Effector memory CD8-positive, alpha-beta T cell (primary cell): Measurements from ENCODE around the gene SYTL1.
"Not testable (repeated sequence)": the region's sequence is repeated elsewhere in the genome, so short reads cannot be mapped to it uniquely, and the experiment has no call there.

Experiments
- ATAC-seq: fragments of 150-1000 bp; cut with Tn5 transposase; replicated peaks from 2 replicates; pipeline ENCODE4 v1.10.0; 2021; ENCODE audit warnings: mild to moderate bottlenecking, moderate library complexity
- DNase-seq, 3 experiments: peaks; one replicate each; pipeline ENCODE4 v3.0.0; 2021
- H3K27ac Mint-ChIP-seq, 2 donors: one replicate each; pipeline ENCODE4 v1.8.0; 2022; ENCODE audit warnings: mild to moderate bottlenecking in 2 of 2, mixed read lengths in 2 of 2, moderate library complexity in 2 of 2
- H3K27me3 Mint-ChIP-seq, 2 donors: one replicate each; pipeline ENCODE4 v1.8.0; 2022; ENCODE audit warnings: mixed read lengths in 2 of 2
- H3K36me3 Mint-ChIP-seq: one replicate; pipeline ENCODE4 v1.8.0; 2022; ENCODE audit warnings: mild to moderate bottlenecking, moderate library complexity, mixed read lengths; ENCODE audit not compliant: insufficient read depth
- H3K4me1 Mint-ChIP-seq, 2 donors: one replicate each; pipeline ENCODE4 v1.8.0; 2022; ENCODE audit warnings: low read depth in 2 of 2, mixed read lengths in 2 of 2
- H3K4me3 Mint-ChIP-seq, 2 donors: one replicate each; pipeline ENCODE4 v1.8.0; 2022; ENCODE audit warnings: mild to moderate bottlenecking in 2 of 2, mixed read lengths in 2 of 2, moderate library complexity in 2 of 2
- H3K9me3 Mint-ChIP-seq, 2 donors: one replicate each; pipeline ENCODE4 v1.8.0; 2022; ENCODE audit warnings: mixed read lengths in 2 of 2

The SYTL1 gene

DNA sequence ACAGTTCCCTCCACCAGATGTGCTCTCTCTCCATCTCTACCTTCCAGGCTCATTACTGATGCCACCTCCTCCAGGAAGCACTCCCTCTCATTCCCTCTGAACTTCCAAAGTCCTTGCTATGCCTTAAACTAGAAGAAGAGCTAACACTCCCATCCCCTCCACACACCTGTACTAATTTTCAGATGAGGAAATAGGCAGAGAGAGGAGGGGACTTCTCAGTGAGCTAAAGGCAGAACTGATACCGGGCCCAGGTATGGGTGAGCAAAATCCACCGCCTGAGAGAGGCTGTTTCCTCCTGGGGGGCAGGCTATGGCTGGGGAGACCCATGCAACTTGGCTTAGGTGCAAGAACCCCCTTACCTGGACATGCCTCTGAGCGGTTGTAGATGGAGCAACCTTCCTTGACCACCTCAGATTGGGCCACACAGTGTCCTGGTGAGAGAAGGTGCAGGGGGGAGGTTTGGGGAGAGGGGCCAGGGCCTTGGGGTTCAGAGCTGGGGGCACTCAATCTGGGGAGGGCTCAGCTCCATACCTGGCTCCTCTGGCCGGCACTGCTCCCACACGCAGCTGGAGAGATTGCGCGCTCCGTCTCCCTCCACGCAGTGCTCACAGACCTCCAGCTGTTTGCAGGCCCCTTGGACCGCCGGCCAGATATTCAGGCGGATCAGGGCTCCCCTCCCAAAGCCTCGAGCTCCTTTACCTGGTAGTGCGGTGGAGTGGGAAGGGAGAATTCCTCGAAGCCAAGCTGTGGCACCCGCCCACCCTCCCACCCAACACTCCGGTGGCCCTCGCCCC is 40.3 kb downstream of the SYTL1 start:
- H3K36me3 Mint-ChIP-seq = peaks cover 3% of the 10 kb centered on the region
- no peaks in the 10 kb centered on the region for H3K9me3 Mint-ChIP-seq
- no peak overlapping the region for H3K4me3 Mint-ChIP-seq
- H3K27ac Mint-ChIP-seq = peak overlapping the region in 1 of 2 donors; percentile 3
- peaks cover 0 to 2% of the 10 kb centered on the region in 2 donors for H3K4me1 Mint-ChIP-seq
- no peak for ATAC-seq
- peaks cover 0 to 6% of the 10 kb centered on the region in 2 donors for H3K27me3 Mint-ChIP-seq
- no peak for DNase-seq

DNA sequence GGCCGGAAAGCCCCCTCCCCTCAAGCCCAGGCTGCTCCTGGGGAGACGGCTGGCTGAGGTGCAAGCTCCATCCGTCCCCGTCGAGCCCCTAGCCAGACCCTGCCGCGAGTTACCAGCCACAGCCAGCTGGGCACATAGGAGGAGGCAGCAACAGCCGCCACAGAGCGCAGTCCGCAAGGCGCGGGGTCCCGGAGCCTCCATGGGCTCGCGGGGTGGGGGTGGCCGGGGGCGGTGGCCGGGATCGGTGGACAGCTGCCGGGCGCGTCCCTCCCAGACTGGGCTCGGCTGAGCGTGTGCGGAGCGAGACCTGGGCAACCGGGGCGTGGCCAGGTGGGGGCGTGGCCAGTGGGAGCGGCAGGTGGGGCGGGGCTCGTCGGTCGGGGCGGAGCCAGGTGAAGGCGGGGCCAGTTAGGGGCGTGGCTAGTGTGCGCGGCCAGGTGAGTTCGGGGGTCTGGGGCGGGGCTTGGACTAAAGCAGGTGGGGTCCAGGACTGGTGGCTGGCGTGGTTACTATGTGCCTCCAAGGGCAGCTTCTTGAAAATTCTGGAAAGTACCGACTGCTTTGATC is 41.3 kb downstream of the SYTL1 start, which contains the start of gene CD164L2:
Gene CD164L2, minus strand, starts transcription at position 295 of the 567 bp plus-strand sequence. Its CDS starts 94 bp downstream, at position 201.
- Mint-ChIP-seq H3K27me3 (peaks cover 0 to 6% of the 10 kb centered on the region in 2 donors), H3K36me3 (peaks cover 3% of the 10 kb centered on the region), H3K27ac (peak within 1 kb of the TSS in 1 of 2 donors; percentile 3), H3K4me3 (no peak within 1 kb of the TSS), H3K4me1 (peaks cover 0 to 2% of the 10 kb centered on the region in 2 donors), H3K9me3 (no peaks in the 10 kb centered on the region)
- DNase-seq = peak in 2 of 3 experiments; percentile 35 to 39
- ATAC-seq = peak; percentile 69

DNA sequence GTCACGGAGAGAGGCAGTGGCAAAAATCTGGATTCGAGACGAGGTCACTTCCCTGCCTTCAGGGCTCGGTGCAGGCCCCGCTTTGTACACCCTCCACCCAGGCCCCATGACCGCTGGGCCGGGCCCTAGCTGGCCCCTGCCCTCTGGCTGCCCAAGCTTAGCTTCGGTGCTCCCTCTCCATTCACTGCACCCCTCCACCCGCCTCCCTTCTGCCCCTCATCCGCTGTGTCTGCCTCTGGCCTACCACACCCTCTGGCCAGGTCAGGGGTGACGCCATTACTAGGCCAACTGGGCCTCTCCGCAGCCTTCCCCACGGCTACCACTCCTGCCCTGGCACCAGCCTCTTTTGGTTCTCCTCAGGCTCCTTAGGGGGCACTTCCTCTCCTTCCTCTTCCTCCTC is 41.8 kb downstream of the SYTL1 start:
- Mint-ChIP-seq H3K4me3 (no peak overlapping the region), H3K9me3 (no peaks in the 10 kb centered on the region), H3K27ac (no peak overlapping the region), H3K36me3 (peaks cover 3% of the 10 kb centered on the region), H3K4me1 (peaks cover 0 to 5% of the 10 kb centered on the region in 2 donors), H3K27me3 (peaks cover 3 to 10% of the 10 kb centered on the region in 2 donors)
- ATAC-seq (no peak), DNase-seq (no peak)

DNA sequence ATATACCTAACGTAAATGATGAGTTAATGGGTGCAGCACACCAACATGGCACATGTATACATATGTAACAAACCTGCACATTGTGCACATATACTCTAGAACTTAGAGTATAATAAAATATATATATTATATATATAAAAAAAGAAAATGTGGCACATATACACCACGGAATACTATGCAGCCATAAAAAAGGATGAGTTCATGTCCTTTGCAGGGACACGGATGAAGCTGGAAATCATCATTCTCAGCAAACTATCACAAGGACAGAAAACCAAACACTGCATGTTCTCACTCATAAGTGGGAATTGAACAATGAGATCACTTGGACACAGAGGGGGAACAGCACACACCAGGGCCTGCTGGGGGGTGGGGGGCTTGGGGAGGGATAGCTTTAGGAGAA is 43.0 kb downstream of the SYTL1 start:
- H3K27me3 Mint-ChIP-seq = peaks cover 4 to 13% of the 10 kb centered on the region in 2 donors
- not testable (repeated sequence) for H3K4me3 Mint-ChIP-seq

DNA sequence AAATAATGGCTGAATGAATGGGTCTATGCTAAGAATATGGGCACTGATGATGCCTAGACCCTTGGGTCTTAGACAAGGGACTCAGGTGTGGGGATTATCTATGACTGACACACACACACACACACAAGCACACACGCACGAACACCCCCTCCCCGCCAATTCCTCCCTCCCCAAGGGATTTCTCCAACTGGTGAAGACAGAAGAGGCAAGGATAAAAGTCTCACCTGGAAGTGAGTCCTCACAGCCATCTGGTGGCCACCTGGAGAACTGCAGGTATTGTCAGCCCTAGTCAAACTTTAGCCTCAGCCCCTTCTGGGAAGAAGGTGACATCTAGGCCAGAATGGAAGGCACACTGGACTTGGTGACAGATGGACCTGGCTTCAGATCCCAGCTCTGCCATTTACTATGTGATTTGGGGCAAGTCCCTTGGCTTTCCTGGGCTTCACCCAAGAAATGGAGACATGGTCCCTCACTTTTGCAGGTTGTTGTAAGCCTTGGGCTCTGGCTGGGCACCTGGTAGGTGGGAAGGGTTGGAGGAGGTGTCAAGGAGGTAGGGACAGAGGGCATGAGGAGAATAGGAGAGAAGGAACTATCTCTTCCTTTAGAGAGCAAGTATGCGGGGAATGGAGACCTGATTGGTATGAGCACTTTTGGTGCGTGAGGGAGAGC is 46.6 kb downstream of the SYTL1 start:
- Mint-ChIP-seq H3K36me3 (peaks cover 13% of the 10 kb centered on the region), H3K9me3 (no peaks in the 10 kb centered on the region), H3K4me3 (peak overlapping the region in 1 of 2 donors; percentile 10), H3K27ac (no peak overlapping the region), H3K4me1 (peaks cover 10 to 13% of the 10 kb centered on the region in 2 donors), H3K27me3 (peaks cover 4 to 17% of the 10 kb centered on the region in 2 donors)
- ATAC-seq (no peak), DNase-seq (peak; percentile 71 to 77 (median 77))

More for the DNA sequence above, 43.0 kb downstream of the SYTL1 start:
- H3K36me3 Mint-ChIP-seq, H3K9me3 Mint-ChIP-seq, DNase-seq, H3K27ac Mint-ChIP-seq, ATAC-seq, H3K4me1 Mint-ChIP-seq: not testable (repeated sequence)

DNA sequence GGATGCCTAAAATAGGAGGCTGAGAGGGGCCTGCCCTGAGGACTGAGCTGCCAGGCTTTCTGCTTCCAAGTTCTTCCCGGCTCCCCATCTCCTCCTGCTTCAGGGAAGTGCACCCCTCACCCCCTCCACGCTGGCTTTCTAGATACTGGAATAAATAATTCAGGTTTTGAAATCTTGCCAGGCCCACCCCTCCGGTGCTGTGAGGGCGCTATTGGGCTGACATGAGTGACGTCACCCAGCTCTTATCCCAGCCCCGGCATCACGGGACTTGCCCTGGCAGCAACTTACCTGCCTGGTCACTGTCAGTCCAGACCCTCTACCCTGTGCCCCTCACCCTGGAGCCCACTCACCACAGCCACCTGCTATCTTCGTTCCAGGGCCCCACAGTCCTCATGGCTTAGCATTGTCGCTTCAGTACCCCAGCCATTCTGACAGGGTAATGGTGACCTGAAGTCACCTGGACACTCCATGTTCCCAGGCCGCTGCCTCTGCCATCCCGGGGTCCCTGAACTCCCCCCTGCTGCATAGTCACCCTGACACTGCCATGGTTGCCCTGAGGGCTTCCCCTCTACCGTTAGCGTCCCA is 49.8 kb downstream of the SYTL1 start:
- Mint-ChIP-seq H3K27me3 (peaks cover 4 to 17% of the 10 kb centered on the region in 2 donors), H3K36me3 (peaks cover 21% of the 10 kb centered on the region), H3K27ac (peak overlapping the region; percentile 69 to 96), H3K9me3 (no peaks in the 10 kb centered on the region), H3K4me3 (peak overlapping the region; percentile 84 to 93), H3K4me1 (peaks cover 14 to 19% of the 10 kb centered on the region in 2 donors)
- DNase-seq (no peak), ATAC-seq (no peak)

DNA sequence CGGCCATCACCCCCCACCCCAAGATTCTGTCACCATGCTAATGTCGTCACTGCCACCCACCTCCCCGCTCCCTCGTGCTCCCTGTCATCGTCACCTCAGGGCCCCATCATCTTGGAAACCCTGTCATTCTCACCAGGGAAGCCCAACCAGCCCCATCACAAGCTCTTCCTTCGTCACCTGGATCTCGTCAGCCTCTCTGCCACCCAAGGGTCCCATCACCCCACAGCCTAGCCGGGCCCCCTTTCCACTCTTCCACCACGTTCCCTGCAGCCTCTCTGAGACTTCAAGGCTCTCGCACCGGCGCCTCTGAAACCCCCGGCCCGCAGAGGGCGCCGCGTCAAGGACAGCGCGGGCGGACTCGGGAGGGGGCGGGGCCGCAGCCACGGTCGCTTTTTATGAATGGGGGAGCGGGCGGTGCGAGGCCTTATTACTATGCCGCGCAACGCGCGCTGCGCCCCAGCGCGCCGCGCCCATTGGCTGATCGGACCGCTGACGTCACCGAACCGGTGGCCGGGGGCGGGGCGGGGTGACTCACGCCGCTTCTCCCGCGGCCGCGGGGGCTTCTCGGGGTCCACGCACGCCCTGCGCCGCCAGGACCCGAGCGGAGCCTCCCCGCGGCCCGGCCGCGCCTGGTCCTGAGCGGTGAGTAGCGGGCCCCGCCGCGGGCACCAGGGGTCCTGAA is 50.4 kb downstream of the SYTL1 start, which contains the start of gene GPR3:
Gene GPR3, plus strand, starts transcription at position 527 of the 682 bp plus-strand sequence. CDS start 1,177 bp downstream, outside the sequence.
- Mint-ChIP-seq H3K4me3 (peak within 1 kb of the TSS; percentile 84 to 93), H3K9me3 (no peaks in the 10 kb centered on the region), H3K4me1 (peaks cover 14 to 19% of the 10 kb centered on the region in 2 donors), H3K36me3 (peaks cover 24% of the 10 kb centered on the region), H3K27ac (peak within 1 kb of the TSS; percentile 69 to 96), H3K27me3 (peaks cover 4 to 17% of the 10 kb centered on the region in 2 donors)
- peak; percentile 85 to 89 (median 89) for DNase-seq
- ATAC-seq = peak; percentile 92

DNA sequence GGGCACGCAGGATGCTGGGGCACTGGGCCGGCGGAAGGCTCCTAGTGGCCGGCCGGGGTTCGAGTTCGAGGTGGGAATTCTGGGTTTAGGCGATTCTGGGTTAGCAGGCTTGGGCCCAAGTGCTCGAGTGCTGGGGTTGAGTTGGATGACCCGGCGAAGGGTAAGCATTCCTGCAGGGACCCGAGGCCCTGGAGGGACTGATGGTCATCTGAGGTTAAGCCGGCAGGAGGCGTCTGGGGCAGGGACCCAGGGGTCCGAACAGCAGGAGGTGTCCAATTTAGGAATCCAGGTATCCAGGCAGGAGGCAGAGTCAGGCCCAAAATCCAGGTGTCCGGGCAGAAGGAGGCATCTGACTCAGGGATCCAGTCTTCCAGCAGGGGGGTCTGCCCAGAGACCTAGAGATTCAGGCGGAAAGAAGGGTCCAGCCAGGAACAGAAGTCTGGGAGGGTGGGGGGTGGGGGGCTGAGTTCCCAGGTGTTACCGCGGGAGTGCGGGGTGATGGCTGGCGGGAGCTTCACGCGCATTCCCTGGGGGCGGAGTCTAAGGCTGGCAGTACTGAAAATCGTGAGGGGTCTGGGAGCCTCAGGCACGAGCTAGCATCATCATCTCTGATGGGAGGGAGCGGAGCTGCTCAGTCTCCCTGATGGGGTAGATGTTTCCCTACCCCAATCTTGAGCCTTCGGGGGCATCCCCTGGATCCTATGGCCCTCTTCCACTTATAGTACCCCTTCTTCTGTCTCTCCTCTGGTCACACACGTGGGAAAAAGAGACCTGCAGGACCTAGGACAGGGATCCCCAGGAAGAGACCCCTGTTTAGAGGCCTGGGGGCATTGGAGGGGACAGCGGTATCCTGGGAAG is 51.2 kb downstream of the SYTL1 start:
- H3K9me3 Mint-ChIP-seq = no peaks in the 10 kb centered on the region
- ATAC-seq (no peak), DNase-seq (no peak)
- peaks cover 4 to 17% of the 10 kb centered on the region in 2 donors for H3K27me3 Mint-ChIP-seq
- peaks cover 14 to 19% of the 10 kb centered on the region in 2 donors for H3K4me1 Mint-ChIP-seq
- H3K36me3 Mint-ChIP-seq = peaks cover 24% of the 10 kb centered on the region
- peak overlapping the region; percentile 84 to 93 for H3K4me3 Mint-ChIP-seq
- H3K27ac Mint-ChIP-seq = peak overlapping the region; percentile 69 to 96

DNA sequence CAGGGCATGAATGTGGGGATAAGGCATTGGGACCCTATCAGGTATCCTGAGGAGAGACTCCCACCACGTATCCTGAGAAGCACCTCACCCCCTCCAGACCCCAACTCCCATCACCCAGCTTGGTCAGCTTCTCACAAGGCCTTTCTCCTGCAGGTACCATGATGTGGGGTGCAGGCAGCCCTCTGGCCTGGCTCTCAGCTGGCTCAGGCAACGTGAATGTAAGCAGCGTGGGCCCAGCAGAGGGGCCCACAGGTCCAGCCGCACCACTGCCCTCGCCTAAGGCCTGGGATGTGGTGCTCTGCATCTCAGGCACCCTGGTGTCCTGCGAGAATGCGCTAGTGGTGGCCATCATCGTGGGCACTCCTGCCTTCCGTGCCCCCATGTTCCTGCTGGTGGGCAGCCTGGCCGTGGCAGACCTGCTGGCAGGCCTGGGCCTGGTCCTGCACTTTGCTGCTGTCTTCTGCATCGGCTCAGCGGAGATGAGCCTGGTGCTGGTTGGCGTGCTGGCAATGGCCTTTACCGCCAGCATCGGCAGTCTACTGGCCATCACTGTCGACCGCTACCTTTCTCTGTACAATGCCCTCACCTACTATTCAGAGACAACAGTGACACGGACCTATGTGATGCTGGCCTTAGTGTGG is 51.9 kb downstream of the SYTL1 start:
- ATAC-seq = no peak
- peaks cover under 1 to 12% of the 10 kb centered on the region in 2 donors for H3K27me3 Mint-ChIP-seq
- H3K4me3 Mint-ChIP-seq = peak overlapping the region; percentile 20 to 93
- H3K9me3 Mint-ChIP-seq = no peaks in the 10 kb centered on the region
- peaks cover 24% of the 10 kb centered on the region for H3K36me3 Mint-ChIP-seq
- H3K4me1 Mint-ChIP-seq = peaks cover 14 to 15% of the 10 kb centered on the region in 2 donors
- no peak for DNase-seq
- H3K27ac Mint-ChIP-seq = no peak overlapping the region

DNA sequence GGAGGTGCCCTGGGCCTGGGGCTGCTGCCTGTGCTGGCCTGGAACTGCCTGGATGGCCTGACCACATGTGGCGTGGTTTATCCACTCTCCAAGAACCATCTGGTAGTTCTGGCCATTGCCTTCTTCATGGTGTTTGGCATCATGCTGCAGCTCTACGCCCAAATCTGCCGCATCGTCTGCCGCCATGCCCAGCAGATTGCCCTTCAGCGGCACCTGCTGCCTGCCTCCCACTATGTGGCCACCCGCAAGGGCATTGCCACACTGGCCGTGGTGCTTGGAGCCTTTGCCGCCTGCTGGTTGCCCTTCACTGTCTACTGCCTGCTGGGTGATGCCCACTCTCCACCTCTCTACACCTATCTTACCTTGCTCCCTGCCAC is 52.4 kb downstream of the SYTL1 start:
- Mint-ChIP-seq H3K36me3 (peaks cover 24% of the 10 kb centered on the region), H3K4me3 (peak overlapping the region in 1 of 2 donors; percentile 26), H3K4me1 (peaks cover 14 to 15% of the 10 kb centered on the region in 2 donors), H3K9me3 (no peaks in the 10 kb centered on the region), H3K27ac (no peak overlapping the region), H3K27me3 (peaks cover 0 to 10% of the 10 kb centered on the region in 2 donors)
- no peak for DNase-seq
- no peak for ATAC-seq

DNA sequence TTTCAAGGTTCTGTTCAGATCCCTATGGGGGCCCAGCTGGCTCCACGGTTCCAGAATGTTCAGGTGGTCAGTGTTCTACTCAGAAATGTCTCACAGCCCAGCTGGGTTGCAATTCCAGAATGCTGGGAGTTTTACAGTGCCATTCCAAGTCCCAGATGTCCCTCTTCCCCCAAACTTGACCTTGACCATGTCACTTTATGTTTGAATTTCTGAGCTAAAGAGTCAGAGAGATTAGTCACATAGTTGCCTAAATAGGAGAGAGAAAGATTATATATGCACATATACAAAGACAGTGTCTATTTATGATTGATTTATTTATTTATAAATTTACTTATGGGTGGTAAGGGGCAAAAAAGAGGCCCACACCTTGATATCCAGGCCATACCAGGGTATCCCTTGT is 53.1 kb downstream of the SYTL1 start:
- Mint-ChIP-seq H3K27ac (peak overlapping the region in 1 of 2 donors; percentile 8), H3K9me3 (no peaks in the 10 kb centered on the region), H3K27me3 (peaks cover 0 to 10% of the 10 kb centered on the region in 2 donors), H3K36me3 (peaks cover 24% of the 10 kb centered on the region), H3K4me1 (peaks cover 14 to 15% of the 10 kb centered on the region in 2 donors), H3K4me3 (no peak overlapping the region)
- ATAC-seq (no peak), DNase-seq (no peak)
